ENCODE data around the gene RBBP4.

Gene RBBP4

GRCh38 chr1:32728413-32729077 lies 77.5 kb downstream of the RBBP4 start:
- H3K27me3 Mint-ChIP-seq (ENCODE audit: low read depth, poor library complexity), result peaks cover 8% of the 10 kb centered on the region
- H3K9me3 Mint-ChIP-seq, result no peaks in the 10 kb centered on the region
- no peak overlapping the region for H3K4me3 Mint-ChIP-seq
- peaks cover 54% of the 10 kb centered on the region for H3K4me1 Mint-ChIP-seq
- no peaks in the 10 kb centered on the region for H3K36me3 Mint-ChIP-seq (ENCODE audit: low read depth)
- DNase-seq, result no peak
- TF ChIP-seq, protein P1, sequence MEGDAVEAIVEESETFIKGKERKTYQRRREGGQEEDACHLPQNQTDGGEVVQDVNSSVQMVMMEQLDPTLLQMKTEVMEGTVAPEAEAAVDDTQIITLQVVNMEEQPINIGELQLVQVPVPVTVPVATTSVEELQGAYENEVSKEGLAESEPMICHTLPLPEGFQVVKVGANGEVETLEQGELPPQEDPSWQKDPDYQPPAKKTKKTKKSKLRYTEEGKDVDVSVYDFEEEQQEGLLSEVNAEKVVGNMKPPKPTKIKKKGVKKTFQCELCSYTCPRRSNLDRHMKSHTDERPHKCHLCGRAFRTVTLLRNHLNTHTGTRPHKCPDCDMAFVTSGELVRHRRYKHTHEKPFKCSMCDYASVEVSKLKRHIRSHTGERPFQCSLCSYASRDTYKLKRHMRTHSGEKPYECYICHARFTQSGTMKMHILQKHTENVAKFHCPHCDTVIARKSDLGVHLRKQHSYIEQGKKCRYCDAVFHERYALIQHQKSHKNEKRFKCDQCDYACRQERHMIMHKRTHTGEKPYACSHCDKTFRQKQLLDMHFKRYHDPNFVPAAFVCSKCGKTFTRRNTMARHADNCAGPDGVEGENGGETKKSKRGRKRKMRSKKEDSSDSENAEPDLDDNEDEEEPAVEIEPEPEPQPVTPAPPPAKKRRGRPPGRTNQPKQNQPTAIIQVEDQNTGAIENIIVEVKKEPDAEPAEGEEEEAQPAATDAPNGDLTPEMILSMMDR (IDR thresholded peaks at IDR 0.05), result no peak
- no peak overlapping the region for H3K27ac Mint-ChIP-seq

DNA sequence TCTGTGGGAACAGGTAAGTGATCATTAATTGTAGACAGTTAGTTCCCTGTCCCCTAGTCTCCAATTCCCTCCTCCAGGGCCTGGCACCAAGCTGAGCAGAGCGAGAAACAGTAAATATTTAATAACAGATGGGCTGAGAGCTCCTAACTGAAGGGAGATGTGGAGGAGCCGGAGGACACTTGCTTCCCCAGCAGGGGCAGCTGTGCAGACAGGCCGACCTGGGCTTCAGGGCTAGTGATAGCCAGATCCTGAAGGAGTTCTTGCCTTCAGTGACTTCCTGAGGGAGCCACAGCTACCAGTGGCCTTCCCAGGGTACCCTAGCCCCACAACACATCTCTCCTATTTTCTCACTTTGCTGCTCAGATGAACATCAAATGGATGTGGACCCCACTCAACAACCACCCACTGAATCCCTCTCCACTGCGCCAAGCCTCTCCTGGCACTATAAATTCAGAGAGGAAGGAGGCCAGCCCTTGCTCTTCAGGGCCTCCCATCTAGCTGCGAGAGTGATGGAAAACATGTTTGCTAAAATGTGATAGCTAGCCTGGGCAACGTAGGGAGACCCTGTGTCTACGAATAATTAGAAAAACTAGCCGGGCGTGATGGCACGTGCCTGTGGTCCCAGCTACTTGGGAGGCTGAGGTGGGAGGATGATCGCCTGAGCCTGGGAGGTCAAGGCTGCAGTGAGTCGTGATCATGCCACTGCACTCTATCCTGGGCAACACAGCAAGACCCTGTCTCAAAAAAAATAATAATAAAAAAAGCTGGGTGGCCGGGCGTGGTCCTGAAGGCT lies 78.4 kb downstream of the RBBP4 start:
- Mint-ChIP-seq H3K4me3 (no peak overlapping the region), H3K4me1 (peaks cover 61% of the 10 kb centered on the region), H3K36me3 (ENCODE audit: low read depth) (no peaks in the 10 kb centered on the region), H3K27me3 (ENCODE audit: low read depth, poor library complexity) (peaks cover 8% of the 10 kb centered on the region), H3K27ac (no peak overlapping the region), H3K9me3 (no peaks in the 10 kb centered on the region)
- TF ChIP-seq, protein P1 (IDR thresholded peaks at IDR 0.05), result no peak
- no peak for DNase-seq

- no peak overlapping the region for H3K4me3 Mint-ChIP-seq
- TF ChIP-seq, protein P1 (IDR thresholded peaks at IDR 0.05), result no peak
- peak; percentile 57 for DNase-seq
These were observed 82.7 kb downstream of the RBBP4 start for GRCh38 chr1:32733582-32734321.

More at GRCh38 chr1:32733582-32734321, 82.7 kb downstream of the RBBP4 start:
- H3K27me3 Mint-ChIP-seq (ENCODE audit: low read depth, poor library complexity), result no peaks in the 10 kb centered on the region
- no peaks in the 10 kb centered on the region for H3K36me3 Mint-ChIP-seq (ENCODE audit: low read depth)
- H3K9me3 Mint-ChIP-seq, result no peaks in the 10 kb centered on the region
- H3K27ac Mint-ChIP-seq, result peak overlapping the region; percentile 79
- H3K4me1 Mint-ChIP-seq, result peaks cover 48% of the 10 kb centered on the region

Measured in nephron progenitor cell (in vitro differentiated cells).